H1 (cell line): Measurements from ENCODE around the gene ARG2. TPM values are rescaled to one million over a fixed set of nuclear protein-coding genes. Genes with fewer than 3 reads are reported as not detected.

Experiments
- CTCF ChIA-PET: fragments of 300-600 bp; sonication (Branson Sonifier 250); formaldehyde crosslinking; loops from one replicate; lab custom pipeline; 2021; ENCODE audit not compliant: partially characterized antibody; lab: Charles Lee
- POLR2A ChIA-PET: fragments of 300-600 bp; sonication (Branson Sonifier 250); formaldehyde crosslinking; loops from one replicate; lab custom pipeline; 2021; ENCODE audit warnings: inconsistent platforms; ENCODE audit not compliant: partially characterized antibody; lab: Charles Lee
- DNase-seq, 2 experiments: peaks; one replicate each; pipeline versions ENCODE4 v3.0.0 to v3.0.0-alpha.2; 2010 to 2022; ENCODE audit warnings: low spot score in 2 of 2, low read depth in 1 of 2, mixed read lengths in 1 of 2
- FAIRE-seq: peaks from 2 replicates; lab custom pipeline; 2011; peaks lifted over from hg19 to GRCh38; lab: Jason Lieb, UNC
- H2AFZ ChIP-seq: 2 replicates; pipeline ENCODE4 v1.8.1; 2012; ENCODE audit warnings: low read length, inconsistent platforms
- H2AK5ac ChIP-seq: 2 replicates; pipeline ENCODE4 v1.6.1; 2013; ENCODE audit warnings: low read depth, low read length
- H2BK120ac ChIP-seq: replicated peaks from 2 replicates; pipeline ENCODE3; 2013; ENCODE audit warnings: low read depth, low read length, inconsistent platforms
- H2BK12ac ChIP-seq: 2 replicates; pipeline ENCODE4 v1.6.1; 2013; ENCODE audit warnings: low read depth, low read length
- H2BK15ac ChIP-seq: 2 replicates; pipeline ENCODE4 v1.6.1; 2013; ENCODE audit warnings: low read length
- H2BK20ac ChIP-seq: 2 replicates; pipeline ENCODE4 v1.6.1; 2013; ENCODE audit warnings: low read length
- H2BK5ac ChIP-seq: 2 replicates; pipeline ENCODE4 v1.6.1; 2013; ENCODE audit warnings: low read depth, low read length
- H3K14ac ChIP-seq: 2 replicates; pipeline ENCODE4 v1.6.1; 2013; ENCODE audit warnings: inconsistent platforms; ENCODE audit not compliant: insufficient read length
- H3K18ac ChIP-seq: 2 replicates; pipeline ENCODE4 v1.6.1; 2013; ENCODE audit warnings: low read length; ENCODE audit errors: extremely low read depth
- H3K23ac ChIP-seq: 2 replicates; pipeline ENCODE4 v1.6.1; 2013; ENCODE audit warnings: inconsistent platforms; ENCODE audit not compliant: insufficient read length
- H3K23me2 ChIP-seq: 2 replicates; pipeline ENCODE4 v1.6.1; 2013; ENCODE audit warnings: low read depth, low read length
- H3K27ac ChIP-seq: 2 replicates; pipeline ENCODE4 v1.6.1; 2011; ENCODE audit warnings: low read depth, low read length, inconsistent platforms
- H3K27me3 ChIP-seq, 4 experiments: replicated peaks in 1 of 4; 1 replicate in 1 of 4; 2 replicates in 3 of 4; pipeline versions ENCODE4 v1.6.1 to v1.8.1; 2011 to 2013; ENCODE audit warnings: low read length in 3 of 4, mild to moderate bottlenecking in 3 of 4, inconsistent platforms in 2 of 4, mixed read lengths in 2 of 4, moderate library complexity in 1 of 4; ENCODE audit not compliant: control insufficient read depth in 3 of 4, insufficient read depth in 3 of 4; ENCODE audit errors: extremely low read depth in 1 of 4
- H3K36me3 ChIP-seq, 4 experiments: 2 replicates each; pipeline versions ENCODE4 v1.6.1 to v1.8.1; 2011 to 2013; ENCODE audit warnings: mild to moderate bottlenecking in 4 of 4, low read length in 3 of 4, moderate library complexity in 2 of 4, control low read depth in 1 of 4, inconsistent platforms in 1 of 4; ENCODE audit not compliant: insufficient read depth in 4 of 4, control insufficient read depth in 2 of 4
- H3K4ac ChIP-seq: replicated peaks from 2 replicates; pipeline ENCODE3; 2013; ENCODE audit warnings: low read length, low read depth, mixed read lengths, inconsistent platforms; ENCODE audit not compliant: insufficient read length
- H3K4me1 ChIP-seq, 4 experiments: replicated peaks in 1 of 4; 1 replicate in 1 of 4; 2 replicates in 3 of 4; pipeline versions ENCODE4 v1.6.1 to v1.8.1; 2011 to 2013; ENCODE audit warnings: low read length in 3 of 4, inconsistent platforms in 2 of 4, mixed read lengths in 1 of 4; ENCODE audit not compliant: insufficient read depth in 4 of 4, control insufficient read depth in 3 of 4
- H3K4me2 ChIP-seq, 2 experiments: 2 replicates each; pipeline versions ENCODE4 v1.6.1 to v1.8.1; 2011 to 2013; ENCODE audit warnings: low read depth in 2 of 2, low read length in 2 of 2, control low read depth in 1 of 2, inconsistent platforms in 1 of 2, mild to moderate bottlenecking in 1 of 2; ENCODE audit not compliant: insufficient read depth in 1 of 2
- H3K4me3 ChIP-seq, 4 experiments: fragments of 200-600, 300-600 bp in 1 of 4; sonication (generic), shearing (Covaris generic), sonication (Bioruptor Twin) in 1 of 4; 2 replicates each; pipeline versions ENCODE4 v1.5.1 to v1.8.1; 2011 to 2016; ENCODE audit warnings: low read length in 4 of 4, low read depth in 3 of 4, control low read depth in 2 of 4, inconsistent platforms in 2 of 4, mild to moderate bottlenecking in 2 of 4, mixed read lengths in 1 of 4, moderate library complexity in 1 of 4; ENCODE audit not compliant: insufficient read depth in 2 of 4; ENCODE audit errors: extremely low read depth in 1 of 4
- H3K56ac ChIP-seq: replicated peaks from 2 replicates; pipeline ENCODE3; 2013; ENCODE audit warnings: low read depth, mild to moderate bottlenecking, mixed read lengths, low read length, inconsistent platforms; ENCODE audit not compliant: insufficient read length
- H3K79me1 ChIP-seq: 2 replicates; pipeline ENCODE4 v1.6.1; 2013; ENCODE audit warnings: low read depth, low read length, control low read depth
- H3K79me2 ChIP-seq, 2 experiments: 2 replicates each; pipeline versions ENCODE4 v1.6.1 to v1.8.1; 2012 to 2013; ENCODE audit warnings: low read length in 2 of 2, mild to moderate bottlenecking in 2 of 2, inconsistent platforms in 1 of 2; ENCODE audit not compliant: insufficient read depth in 2 of 2, control insufficient read depth in 1 of 2
- H3K9ac ChIP-seq, 4 experiments: replicated peaks in 1 of 4; 1 replicate in 1 of 4; 2 replicates in 3 of 4; pipeline versions ENCODE4 v1.6.1 to v1.8.1; 2011 to 2013; ENCODE audit warnings: low read depth in 3 of 4, low read length in 3 of 4, control low read depth in 2 of 4, mild to moderate bottlenecking in 2 of 4, moderate library complexity in 2 of 4, inconsistent platforms in 1 of 4; ENCODE audit errors: extremely low read depth in 1 of 4
- H3K9me3 ChIP-seq, 2 experiments: 2 replicates each; pipeline versions ENCODE4 v1.6.1 to v1.8.1; 2012 to 2013; ENCODE audit warnings: mild to moderate bottlenecking in 2 of 2, moderate library complexity in 2 of 2, control low read depth in 1 of 2, inconsistent platforms in 1 of 2, low read depth in 1 of 2, low read length in 1 of 2, mixed read lengths in 1 of 2; ENCODE audit not compliant: insufficient read depth in 2 of 2
- H4K20me1 ChIP-seq, 2 experiments: replicated peaks in 1 of 2; 2 replicates each; pipeline versions ENCODE3 to v1.8.1; 2011 to 2013; ENCODE audit warnings: inconsistent platforms in 2 of 2, low read length in 2 of 2, mild to moderate bottlenecking in 1 of 2; ENCODE audit not compliant: insufficient read depth in 2 of 2, control insufficient read depth in 1 of 2
- H4K5ac ChIP-seq: 2 replicates; pipeline ENCODE4 v1.6.1; 2013; ENCODE audit warnings: low read length, low read depth, mixed read lengths, inconsistent platforms; ENCODE audit not compliant: insufficient read length
- H4K8ac ChIP-seq: 2 replicates; pipeline ENCODE4 v1.8.0; 2013; ENCODE audit warnings: mild to moderate bottlenecking, moderate library complexity, low read length, inconsistent platforms; ENCODE audit not compliant: insufficient read depth; ENCODE audit errors: extremely low read depth
- H4K91ac ChIP-seq: replicated peaks from 2 replicates; pipeline ENCODE3; 2013; ENCODE audit warnings: low read length, mixed read lengths, inconsistent platforms; ENCODE audit not compliant: insufficient read length
- CBX5 ChIP-seq: fragments of 300-800, 300-1000 bp; sonication (generic); IDR thresholded peaks from 2 replicates; pipeline ENCODE4 v1.7.1; 2016; ENCODE audit warnings: antibody characterized with exemption, low read length, low read depth
- CEBPB ChIP-seq: IDR thresholded peaks from 2 replicates; pipeline ENCODE4 v1.6.1; 2012; ENCODE audit warnings: low read depth, low read length
- CTBP2 ChIP-seq: IDR thresholded peaks from 2 replicates; pipeline ENCODE4 v1.7.0; 2011; ENCODE audit warnings: borderline replicate concordance, mild to moderate bottlenecking, moderate library complexity, mixed read lengths, low read length; ENCODE audit not compliant: insufficient read depth, insufficient read length
- HDAC2 ChIP-seq, 2 experiments: fragments of 300-600 bp in 1 of 2; sonication (generic) in 1 of 2; IDR thresholded peaks; 2 replicates each; pipeline ENCODE4 v1.6.1; 2011 to 2012; ENCODE audit warnings: low read depth in 2 of 2, low read length in 2 of 2, mild to moderate bottlenecking in 2 of 2, moderate library complexity in 2 of 2, borderline replicate concordance in 1 of 2, inconsistent platforms in 1 of 2
- HDAC6 ChIP-seq: IDR thresholded peaks from one replicate; pipeline ENCODE4 v1.7.1; 2012; ENCODE audit warnings: low read depth, mild to moderate bottlenecking, inconsistent platforms, low read length, moderate library complexity
- MAFK ChIP-seq: IDR thresholded peaks from 2 replicates; pipeline ENCODE4 v1.6.1; 2012; ENCODE audit warnings: low read depth, mild to moderate bottlenecking, improper control_type of control experiment, low read length
- NRF1 ChIP-seq: IDR thresholded peaks from 2 replicates; pipeline ENCODE4 v1.6.1; 2011; ENCODE audit warnings: mild to moderate bottlenecking, low read depth, low read length, improper control_type of control experiment
- SP2 ChIP-seq: IDR thresholded peaks from 2 replicates; pipeline ENCODE4 v1.6.1; 2012; ENCODE audit warnings: mild to moderate bottlenecking, low read length, inconsistent platforms
- SRF ChIP-seq: IDR thresholded peaks from 2 replicates; pipeline ENCODE4 v1.6.1; 2011; ENCODE audit warnings: mild to moderate bottlenecking, low read depth, low read length, moderate library complexity
- SUZ12 ChIP-seq: fragments of 200-600 bp; sonication (generic); IDR thresholded peaks from 2 replicates; pipeline ENCODE4 v1.6.1; 2012; ENCODE audit warnings: mild to moderate bottlenecking, inconsistent platforms, low read length, moderate library complexity, mixed read lengths
- ZNF274 ChIP-seq: IDR thresholded peaks from 2 replicates; pipeline ENCODE4 v1.7.0; 2012; ENCODE audit warnings: low read length, borderline replicate concordance; ENCODE audit errors: extremely low read depth
- WGBS, 2 experiments: shearing (Covaris generic) in 1 of 2; methylation state at CpG; one replicate each; pipeline versions ENCODE4 v1.1.6 to v1.1.7; 2013 to 2015; ENCODE audit warnings: low lambda C conversion rate in 2 of 2, mixed read lengths in 2 of 2, inconsistent platforms in 1 of 2, low coverage in 1 of 2, missing lambda C conversion rate in 1 of 2; ENCODE audit not compliant: insufficient replicate concordance in 2 of 2, insufficient coverage in 1 of 2, insufficient read length in 1 of 2; ENCODE audit errors: extremely low coverage in 1 of 2, missing lambda C conversion rate in 1 of 2; 5-methylcytosine and 5-hydroxymethylcytosine counted together
- polyA plus RNA-seq, 7 experiments: library from polyadenylated mRNA; depleted of rRNA in 3 of 7; stranded (reverse) in 5 of 7; unstranded in 2 of 7; fragments of >200 nt in 5 of 7; fragments of 200-250 nt in 2 of 7; gene quantifications; 1 replicate in 5 of 7; 2 replicates in 1 of 7; 4 replicates in 1 of 7; pipeline versions ENCODE4 v1.2.1 to v1.2.3, GENCODE V29; 2011 to 2013; ENCODE audit warnings: missing spikeins in 2 of 7, mixed read lengths in 2 of 7
- total RNA-seq: library from RNA; stranded (reverse); fragmentation: NEBNext Ultra II Directional; extraction: Animal tissue kit (Norgen Biotek cat#: 25700); gene quantifications from 2 replicates; pipeline ENCODE4 v1.2.1, GENCODE V29; 2021
- TF ChIP-seq, protein P1 (sequence below): IDR thresholded peaks from 2 replicates; pipeline ENCODE4 v1.6.1; 2011; ENCODE audit warnings: low read depth, mild to moderate bottlenecking, low read length; ENCODE audit not compliant: insufficient read depth
- TF ChIP-seq, protein P2 (sequence below): IDR thresholded peaks from 2 replicates; pipeline ENCODE4 v1.6.1; 2012; ENCODE audit warnings: inconsistent platforms

ARG2 gene
- total and polyA plus RNA-seq, 2 of the 8 experiments (the other 6 are each of a cell fraction or from before 2014, with no cell fraction given) = 49.9 to 59.1 TPM

GRCh38 chr14:67645414-67645813, 25.7 kb downstream of the ARG2 start:
- Histone ChIP-seq H3K36me3 (peaks cover 6 to 43% (median 35%) of the 10 kb centered on the region in 4 experiments), H3K9me3 (no peaks in the 10 kb centered on the region), H2AFZ (no peak overlapping the region), H3K4me2 (no peak overlapping the region), H3K4ac (no peak overlapping the region), H3K56ac (no peak overlapping the region), H3K79me2 (no peaks in the 10 kb centered on the region), H3K14ac (no peak overlapping the region), H3K79me1 (no peaks in the 10 kb centered on the region), H3K4me3 (no peak overlapping the region), H3K4me1 (no peaks in the 10 kb centered on the region), H4K5ac (no peak overlapping the region), H2BK15ac (no peak overlapping the region), H3K23me2 (no peaks in the 10 kb centered on the region), H4K20me1 (no peaks in the 10 kb centered on the region), H2BK5ac (no peak overlapping the region), H2BK12ac (no peak overlapping the region), H3K18ac (no peak overlapping the region), H3K9ac (no peak overlapping the region), H2AK5ac (no peak overlapping the region), H3K23ac (no peak overlapping the region), H3K27ac (no peak overlapping the region), H3K27me3 (no peaks in the 10 kb centered on the region), H2BK120ac (no peak overlapping the region), H4K8ac (no peak overlapping the region), H4K91ac (no peak overlapping the region), H2BK20ac (no peak overlapping the region)
- POLR2A ChIA-PET = interaction anchor here (0.7 to 2.1 kb wide), 2 partner anchors 8 to 1049 kb away, joined by 3 to 5 read pairs; no protein-coding TSS in a partner anchor
- 89% methylated on average over 5 of the region's 5 CpGs; no CpG with 5 or more reads in 1 of the 2 experiments for WGBS, 2 experiments
- no peak for FAIRE-seq
- DNase-seq = no peak
- CTCF ChIA-PET = interaction anchor here (0.6 to 1.9 kb wide), 4 partner anchors 16 to 74 kb away, joined by 3 to 6 read pairs (median 5); no protein-coding TSS in a partner anchor
- TF ChIP-seq SP2 (no peak), CBX5 (no peak), SRF (no peak), CEBPB (no peak), HDAC2 (IDR thresholded peaks at IDR 0.05; ENCODE audit: borderline replicate concordance in 1 of 2, low read depth in 2 of 2, low read length in 2 of 2) (no peak), HDAC6 (no peak), CTBP2 (no peak), MAFK (no peak), SUZ12 (no peak), ZNF274 (no peak), NRF1 (no peak)
- TF ChIP-seq, protein P1, sequence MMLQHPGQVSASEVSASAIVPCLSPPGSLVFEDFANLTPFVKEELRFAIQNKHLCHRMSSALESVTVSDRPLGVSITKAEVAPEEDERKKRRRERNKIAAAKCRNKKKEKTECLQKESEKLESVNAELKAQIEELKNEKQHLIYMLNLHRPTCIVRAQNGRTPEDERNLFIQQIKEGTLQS = no peak
- TF ChIP-seq, protein P2, sequence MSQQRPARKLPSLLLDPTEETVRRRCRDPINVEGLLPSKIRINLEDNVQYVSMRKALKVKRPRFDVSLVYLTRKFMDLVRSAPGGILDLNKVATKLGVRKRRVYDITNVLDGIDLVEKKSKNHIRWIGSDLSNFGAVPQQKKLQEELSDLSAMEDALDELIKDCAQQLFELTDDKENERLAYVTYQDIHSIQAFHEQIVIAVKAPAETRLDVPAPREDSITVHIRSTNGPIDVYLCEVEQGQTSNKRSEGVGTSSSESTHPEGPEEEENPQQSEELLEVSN = no peak
